GM18907 (cell line): ENCODE measurements around the gene NHLRC4.

ENCODE experiments used
- ATAC-seq: cut with Tn5 transposase; IDR thresholded peaks from one replicate; pipeline ENCODE4 v1.9.1; 2021; ENCODE audit warnings: mild to moderate bottlenecking, moderate library complexity; ENCODE audit not compliant: unreplicated experiment

The NHLRC4 gene

GRCh38 chr16:565419-566330 is 1.1 kb upstream of the NHLRC4 start:
- no peak for ATAC-seq

GRCh38 chr16:567373-568256 is 810 bp downstream of the NHLRC4 start:
- ATAC-seq, result no peak

- ATAC-seq, result no peak
Observed at GRCh38 chr16:568401-569258, 1.8 kb downstream of the NHLRC4 start.

GRCh38 chr16:569445-570254 is 2.8 kb downstream of the NHLRC4 start, which contains the start of gene PIGQ:
Gene PIGQ, plus strand, starts transcription at chr16:569968. Its CDS starts 4,107 bp downstream, at chr16:574075.
- ATAC-seq, result peak; percentile 46

- ATAC-seq, result no peak
Observed at GRCh38 chr16:572865-573650, 6.3 kb downstream of the NHLRC4 start.

- no peak for ATAC-seq
Observed at GRCh38 chr16:574021-574760, 7.4 kb downstream of the NHLRC4 start.

GRCh38 chr16:575354-576196 is 8.8 kb downstream of the NHLRC4 start:
- no peak for ATAC-seq

- ATAC-seq, result no peak
Observed at GRCh38 chr16:576197-576822, 9.5 kb downstream of the NHLRC4 start.

GRCh38 chr16:576823-577201 is 10.0 kb downstream of the NHLRC4 start:
- ATAC-seq, result no peak

GRCh38 chr16:577796-578195 is 11.0 kb downstream of the NHLRC4 start:
- no peak for ATAC-seq

- no peak for ATAC-seq
Observed at GRCh38 chr16:578232-578869, 11.5 kb downstream of the NHLRC4 start.

- ATAC-seq, result no peak
Observed at GRCh38 chr16:578870-579405, 12.1 kb downstream of the NHLRC4 start.

GRCh38 chr16:580141-580945 is 13.5 kb downstream of the NHLRC4 start:
- ATAC-seq, result no peak

- ATAC-seq, result no peak
Observed at GRCh38 chr16:580946-581498, 14.2 kb downstream of the NHLRC4 start.

- ATAC-seq, result no peak
Observed at GRCh38 chr16:582218-582613, 15.4 kb downstream of the NHLRC4 start.
